ENCODE data around the gene ANAPC13. TPM values are rescaled to one million over a fixed set of nuclear protein-coding genes. Genes with fewer than 3 reads are reported as not detected.

ANAPC13 gene
- total and polyA plus RNA-seq, 2 of the 4 experiments (the other 2 are of a cell fraction): 43.4 to 62.9 TPM

DNA sequence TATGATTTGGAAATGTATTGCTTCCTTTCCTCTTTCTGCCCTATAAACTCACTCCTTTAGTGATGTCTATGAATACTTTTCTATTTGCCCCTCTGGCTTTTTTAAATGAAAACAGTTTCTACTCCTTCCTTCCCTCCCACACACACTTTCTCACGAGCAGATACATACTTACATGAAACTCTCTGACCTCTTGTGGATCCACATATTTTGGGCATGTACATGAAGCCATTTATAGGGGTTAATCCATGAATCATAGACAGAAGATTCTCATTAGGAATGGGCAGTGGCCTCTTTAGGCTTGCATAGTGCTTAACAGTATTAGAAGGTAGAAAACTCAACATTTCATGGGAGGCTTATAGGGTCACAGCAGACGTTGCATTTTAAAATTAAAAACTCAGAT, 24.8 kb downstream of the ANAPC13 start:
- H3K36me3 ChIP-seq (ENCODE audit: control insufficient read depth, insufficient read depth, low read length): no peaks in the 10 kb centered on the region
- peak overlapping the region; percentile 98 for H3K4ac ChIP-seq (ENCODE audit: low read depth, low read length)
- TF ChIP-seq POLR2A (IDR thresholded peaks at IDR 0.05; ENCODE audit: low read depth, low read length) (peak; percentile 50; the same call in 1 of the 2 replicates), MAZ (IDR thresholded peaks at IDR 0.05; ENCODE audit: borderline replicate concordance, low read depth, low read length) (no peak), FOS (IDR thresholded peaks at IDR 0.05; ENCODE audit: low read depth, low read length) (peak; percentile 92), SMC3 (IDR thresholded peaks at IDR 0.05; ENCODE audit: low read depth, low read length) (no peak), BHLHE40 (IDR thresholded peaks at IDR 0.05; ENCODE audit: low read depth, low read length) (peak; percentile 86), RFX5 (IDR thresholded peaks at IDR 0.05; ENCODE audit: low read depth, low read length) (no peak), CHD1 (IDR thresholded peaks at IDR 0.05; ENCODE audit: low read depth, low read length) (no peak), MAFK (IDR thresholded peaks at IDR 0.05; ENCODE audit: low read depth, low read length) (0 out of 2 replicates have a peak, but pooled peaks have one; percentile 2), RCOR1 (IDR thresholded peaks at IDR 0.05; ENCODE audit: insufficient replicate concordance, low read length) (no peak), MXI1 (IDR thresholded peaks at IDR 0.05; ENCODE audit: borderline replicate concordance, low read depth, low read length) (no peak), NFE2L2 (IDR thresholded peaks at IDR 0.05; ENCODE audit: low read depth, low read length) (no peak), CEBPB (IDR thresholded peaks at IDR 0.05; ENCODE audit: low read depth, low read length) (peak; percentile 19; the same call in 1 of the 2 replicates), RAD21 (IDR thresholded peaks at IDR 0.05; ENCODE audit: low read length) (peak; percentile 31)
- TF ChIP-seq, protein P1, sequence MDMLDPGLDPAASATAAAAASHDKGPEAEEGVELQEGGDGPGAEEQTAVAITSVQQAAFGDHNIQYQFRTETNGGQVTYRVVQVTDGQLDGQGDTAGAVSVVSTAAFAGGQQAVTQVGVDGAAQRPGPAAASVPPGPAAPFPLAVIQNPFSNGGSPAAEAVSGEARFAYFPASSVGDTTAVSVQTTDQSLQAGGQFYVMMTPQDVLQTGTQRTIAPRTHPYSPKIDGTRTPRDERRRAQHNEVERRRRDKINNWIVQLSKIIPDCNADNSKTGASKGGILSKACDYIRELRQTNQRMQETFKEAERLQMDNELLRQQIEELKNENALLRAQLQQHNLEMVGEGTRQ (IDR thresholded peaks at IDR 0.05; ENCODE audit: low read depth, low read length): no peak
- TF ChIP-seq, protein P2, sequence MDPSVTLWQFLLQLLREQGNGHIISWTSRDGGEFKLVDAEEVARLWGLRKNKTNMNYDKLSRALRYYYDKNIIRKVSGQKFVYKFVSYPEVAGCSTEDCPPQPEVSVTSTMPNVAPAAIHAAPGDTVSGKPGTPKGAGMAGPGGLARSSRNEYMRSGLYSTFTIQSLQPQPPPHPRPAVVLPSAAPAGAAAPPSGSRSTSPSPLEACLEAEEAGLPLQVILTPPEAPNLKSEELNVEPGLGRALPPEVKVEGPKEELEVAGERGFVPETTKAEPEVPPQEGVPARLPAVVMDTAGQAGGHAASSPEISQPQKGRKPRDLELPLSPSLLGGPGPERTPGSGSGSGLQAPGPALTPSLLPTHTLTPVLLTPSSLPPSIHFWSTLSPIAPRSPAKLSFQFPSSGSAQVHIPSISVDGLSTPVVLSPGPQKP (IDR thresholded peaks at IDR 0.05; ENCODE audit: borderline replicate concordance, low read depth, low read length): no peak
- TF ChIP-seq, protein P3, sequence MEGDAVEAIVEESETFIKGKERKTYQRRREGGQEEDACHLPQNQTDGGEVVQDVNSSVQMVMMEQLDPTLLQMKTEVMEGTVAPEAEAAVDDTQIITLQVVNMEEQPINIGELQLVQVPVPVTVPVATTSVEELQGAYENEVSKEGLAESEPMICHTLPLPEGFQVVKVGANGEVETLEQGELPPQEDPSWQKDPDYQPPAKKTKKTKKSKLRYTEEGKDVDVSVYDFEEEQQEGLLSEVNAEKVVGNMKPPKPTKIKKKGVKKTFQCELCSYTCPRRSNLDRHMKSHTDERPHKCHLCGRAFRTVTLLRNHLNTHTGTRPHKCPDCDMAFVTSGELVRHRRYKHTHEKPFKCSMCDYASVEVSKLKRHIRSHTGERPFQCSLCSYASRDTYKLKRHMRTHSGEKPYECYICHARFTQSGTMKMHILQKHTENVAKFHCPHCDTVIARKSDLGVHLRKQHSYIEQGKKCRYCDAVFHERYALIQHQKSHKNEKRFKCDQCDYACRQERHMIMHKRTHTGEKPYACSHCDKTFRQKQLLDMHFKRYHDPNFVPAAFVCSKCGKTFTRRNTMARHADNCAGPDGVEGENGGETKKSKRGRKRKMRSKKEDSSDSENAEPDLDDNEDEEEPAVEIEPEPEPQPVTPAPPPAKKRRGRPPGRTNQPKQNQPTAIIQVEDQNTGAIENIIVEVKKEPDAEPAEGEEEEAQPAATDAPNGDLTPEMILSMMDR (conservative IDR thresholded peaks at IDR 0.05; ENCODE audit: low read depth, low read length): no peak
- H4K8ac ChIP-seq (ENCODE audit: low read depth in 2 of 2, low read length in 2 of 2): peak overlapping the region; percentile 64 to 89
- no peak overlapping the region for H2AFZ ChIP-seq (replicated peaks; ENCODE audit: low read length, poor library complexity)
- H4K91ac ChIP-seq (ENCODE audit: insufficient read depth, low read depth, low read length): peak overlapping the region; percentile 88
- peak overlapping the region; percentile 87; the same call in 1 of the 2 replicates for H3K56ac ChIP-seq (ENCODE audit: extremely low read depth, insufficient read depth, low read length)
- peak overlapping the region; percentile 51; the same call in 1 of the 2 replicates for H3K9ac ChIP-seq (ENCODE audit: low read depth, low read length)
- peak overlapping the region; percentile 90 for H3K27ac ChIP-seq (ENCODE audit: insufficient read depth, low read length)
- CTCF ChIA-PET: interaction anchor here (0.9 kb wide), 1 partner anchor 12 kb away, joined by 3 read pairs; no protein-coding TSS in a partner anchor
- H3K4me1 ChIP-seq (ENCODE audit: control insufficient read depth, insufficient read depth, low read length): peaks cover 30% of the 10 kb centered on the region
- H3K4me2 ChIP-seq (ENCODE audit: low read depth, low read length): peak overlapping the region; percentile 41; the same call in 1 of the 2 replicates
- peak overlapping the region; percentile 95 for H3K18ac ChIP-seq (ENCODE audit: low read depth, low read length)
- H4K20me1 ChIP-seq (ENCODE audit: insufficient read depth, low read length): no peaks in the 10 kb centered on the region
- H2BK5ac ChIP-seq (ENCODE audit: low read depth, low read length, poor library complexity, severe bottlenecking): peak overlapping the region; percentile 94
- in situ Hi-C loops (cut with MboI; ENCODE audit: low sequenced_read_pairs) (loop anchor here (5.0 kb wide), 1 partner anchor 34 kb away; no protein-coding TSS in a partner anchor), intact Hi-C loops (cut with micrococcal nuclease) (no loop called here), dilution Hi-C loops (cut with HindIII; ENCODE audit: low sequenced_read_pairs, unreplicated experiment) (no loop called here)
- peak overlapping the region; percentile 95 for H2BK120ac ChIP-seq (ENCODE audit: low read depth, low read length)
- H3K27me3 ChIP-seq (ENCODE audit: control insufficient read depth, insufficient read depth, low read length): no peaks in the 10 kb centered on the region
- peaks cover 2 to 24% of the 10 kb centered on the region in 2 experiments; a peak in 3 of 4 replicates for H3K79me1 ChIP-seq (ENCODE audit: low read depth in 1 of 2, low read length in 2 of 2)
- H3K9me1 ChIP-seq (ENCODE audit: insufficient read depth, low read length): peaks cover 26% of the 10 kb centered on the region
- H4K5ac ChIP-seq (ENCODE audit: low read depth, low read length): peak overlapping the region; percentile 91
- BruUV-seq (replicated peaks): no TSS peak
- WGBS, 2 experiments (ENCODE audit: extremely low coverage in 2 of 2, insufficient read length in 1 of 2): no CpG with 5 or more reads among the region's 2 CpGs
- peak overlapping the region; percentile 96 for H3K23ac ChIP-seq (ENCODE audit: low read depth, low read length)
- peak overlapping the region; percentile 91 for H2AK9ac ChIP-seq (replicated peaks; ENCODE audit: low read depth, low read length, poor library complexity)
- peak overlapping the region; percentile 92; the same call in 1 of the 2 replicates for H2AK5ac ChIP-seq (ENCODE audit: low read depth, low read length)
- no peak overlapping the region for H3K4me3 ChIP-seq (ENCODE audit: insufficient read depth, low read depth, low read length)
- H3K9me3 ChIP-seq (ENCODE audit: control insufficient read depth, insufficient read depth, low read length): no peaks in the 10 kb centered on the region
- H3K14ac ChIP-seq (replicated peaks; ENCODE audit: low read depth, low read length): peak overlapping the region; percentile 28
- POLR2A ChIA-PET (ENCODE audit: unreplicated experiment): no interaction called here
- ATAC-seq (ENCODE audit: low read depth) (peak; percentile 54), DNase-seq (peak; percentile 98)
- peak overlapping the region; percentile 96 for H2BK20ac ChIP-seq (ENCODE audit: low read depth, low read length)
- H2BK15ac ChIP-seq (ENCODE audit: low read depth, low read length): peak overlapping the region; percentile 69

All from IMR-90 (cell line).